ENCODE measurements around the gene SENP6.

The SENP6 gene

GRCh38 chr6:75608304-75608703, 6.6 kb downstream of the SENP6 start:
- DNase-seq (ENCODE audit: low read depth in 2 of 2): no peak
- no peak overlapping the region for H3K4me3 ChIP-seq (replicated peaks in 1 of 2; ENCODE audit: low read depth in 2 of 2, low read length in 2 of 2)
- TF ChIP-seq CTCF (IDR thresholded peaks at IDR 0.05; ENCODE audit: low read depth, low read length): no peak

GRCh38 chr6:75608956-75609533, 7.4 kb downstream of the SENP6 start:
- DNase-seq (ENCODE audit: low read depth in 2 of 2): no peak
- no peak for TF ChIP-seq CTCF (IDR thresholded peaks at IDR 0.05; ENCODE audit: low read depth, low read length)
- no peak overlapping the region for H3K4me3 ChIP-seq (replicated peaks in 1 of 2; ENCODE audit: low read depth in 2 of 2, low read length in 2 of 2)

- DNase-seq (ENCODE audit: low read depth in 2 of 2): peak in 1 of 2 donors; percentile 35
- H3K4me3 ChIP-seq (replicated peaks in 1 of 2; ENCODE audit: low read depth in 2 of 2, low read length in 2 of 2): no peak overlapping the region
- no peak for TF ChIP-seq CTCF (IDR thresholded peaks at IDR 0.05; ENCODE audit: low read depth, low read length)
Measured at GRCh38 chr6:75609639-75610590, 8.2 kb downstream of the SENP6 start.

GRCh38 chr6:75611011-75611701, 9.5 kb downstream of the SENP6 start:
- no peak for TF ChIP-seq CTCF (IDR thresholded peaks at IDR 0.05; ENCODE audit: low read depth, low read length)
- DNase-seq (ENCODE audit: low read depth in 2 of 2): no peak
- no peak overlapping the region for H3K4me3 ChIP-seq (replicated peaks in 1 of 2; ENCODE audit: low read depth in 2 of 2, low read length in 2 of 2)

GRCh38 chr6:75611702-75612375, 10.2 kb downstream of the SENP6 start:
- no peak for TF ChIP-seq CTCF (IDR thresholded peaks at IDR 0.05; ENCODE audit: low read depth, low read length)
- no peak for DNase-seq (ENCODE audit: low read depth in 2 of 2)
- H3K4me3 ChIP-seq (replicated peaks in 1 of 2; ENCODE audit: low read depth in 2 of 2, low read length in 2 of 2): no peak overlapping the region

- DNase-seq (ENCODE audit: low read depth in 2 of 2): no peak
- no peak for TF ChIP-seq CTCF (IDR thresholded peaks at IDR 0.05; ENCODE audit: low read depth, low read length)
- H3K4me3 ChIP-seq (replicated peaks in 1 of 2; ENCODE audit: low read depth in 2 of 2, low read length in 2 of 2): no peak overlapping the region
Measured at GRCh38 chr6:75612434-75612833, 10.8 kb downstream of the SENP6 start.
